ENCODE results near the gene RARG.
"Not testable (repeated sequence)": the region's sequence is repeated elsewhere in the genome, so short reads cannot be mapped to it uniquely, and the experiment has no call there.

The RARG gene

GRCh38 chr12:53179687-53180219 lies 52.3 kb downstream of the RARG start:
- DNase-seq (ENCODE audit: extremely low read depth, low read depth): no peak
- TF ChIP-seq CTCF (IDR thresholded peaks at IDR 0.05; ENCODE audit: low read depth, low read length): no peak

- DNase-seq (ENCODE audit: extremely low read depth, low read depth): not testable (repeated sequence)
These were observed 53.2 kb downstream of the RARG start for GRCh38 chr12:53178803-53179202.

GRCh38 chr12:53177447-53177846 lies 54.6 kb downstream of the RARG start:
- DNase-seq (ENCODE audit: extremely low read depth, low read depth): not testable (repeated sequence)

GRCh38 chr12:53176750-53177149 lies 55.3 kb downstream of the RARG start:
- TF ChIP-seq CTCF (IDR thresholded peaks at IDR 0.05; ENCODE audit: low read depth, low read length): no peak
- no peak for DNase-seq (ENCODE audit: extremely low read depth, low read depth)

GRCh38 chr12:53174881-53175491 lies 57.0 kb downstream of the RARG start:
- DNase-seq (ENCODE audit: extremely low read depth, low read depth): no peak
- TF ChIP-seq CTCF (IDR thresholded peaks at IDR 0.05; ENCODE audit: low read depth, low read length): peak; percentile 41

- TF ChIP-seq CTCF (IDR thresholded peaks at IDR 0.05; ENCODE audit: low read depth, low read length): no peak
- DNase-seq (ENCODE audit: extremely low read depth, low read depth): no peak
These were observed 58.8 kb downstream of the RARG start for GRCh38 chr12:53173085-53173715.

GRCh38 chr12:53172352-53172751 lies 59.7 kb downstream of the RARG start:
- no peak for TF ChIP-seq CTCF (IDR thresholded peaks at IDR 0.05; ENCODE audit: low read depth, low read length)
- no peak for DNase-seq (ENCODE audit: extremely low read depth, low read depth)

GRCh38 chr12:53171725-53172329 lies 60.2 kb downstream of the RARG start:
- DNase-seq (ENCODE audit: extremely low read depth, low read depth): no peak
- no peak for TF ChIP-seq CTCF (IDR thresholded peaks at IDR 0.05; ENCODE audit: low read depth, low read length)
